HG02588 (cell line): ENCODE measurements around the gene TGFB3.
"Not testable (repeated sequence)": the region's sequence is repeated elsewhere in the genome, so short reads cannot be mapped to it uniquely, and the experiment has no call there.

ENCODE experiments used
- ATAC-seq: cut with Tn5 transposase; IDR thresholded peaks from one replicate; pipeline ENCODE4 v1.9.1; 2021; ENCODE audit warnings: mild to moderate bottlenecking, moderate library complexity; ENCODE audit not compliant: unreplicated experiment

Gene TGFB3

DNA sequence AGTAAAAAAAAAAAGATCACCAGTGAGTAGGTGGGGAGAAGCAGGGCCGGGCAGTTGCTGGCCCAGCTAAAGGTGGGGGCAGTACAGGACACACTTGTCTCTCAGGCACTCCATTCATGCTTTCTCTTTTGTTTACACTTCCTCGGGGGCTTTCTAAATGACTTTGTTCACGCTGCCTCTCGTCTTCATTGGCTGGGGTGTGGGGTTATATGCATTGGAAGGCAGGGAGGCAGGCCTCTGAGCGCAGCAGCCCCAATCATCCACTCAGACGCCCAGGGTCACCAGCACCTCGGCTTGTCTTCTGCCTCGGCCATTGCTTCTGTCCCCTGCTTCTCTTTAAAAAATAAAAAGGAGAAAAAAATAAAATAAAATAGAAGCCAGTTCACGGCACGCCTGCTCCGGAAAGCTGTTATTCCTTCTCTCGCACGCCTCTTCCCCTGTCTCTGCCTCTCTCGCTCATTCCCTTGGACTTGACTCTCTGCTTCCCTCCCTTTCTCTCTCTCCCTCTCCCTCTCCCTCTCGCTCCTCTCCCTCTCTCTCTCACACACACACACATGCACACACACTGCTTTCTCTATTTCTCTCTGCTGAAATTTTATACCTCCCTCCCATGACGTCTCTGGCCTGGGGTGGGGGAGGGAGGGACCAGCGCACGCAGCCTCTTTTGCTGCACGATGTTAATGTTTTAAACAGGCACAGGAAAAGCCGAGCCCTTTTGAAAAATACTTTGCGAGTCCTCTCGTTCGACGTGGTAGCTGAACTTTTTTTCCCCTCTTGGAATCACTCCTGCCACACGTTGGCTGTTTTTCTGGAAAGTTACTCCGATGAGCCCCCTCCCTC lies at the start of gene TGFB3:
TSS of gene TGFB3 (minus strand) at position 570 of the 840 bp plus-strand sequence. CDS start 1,102 bp downstream, outside the sequence.
- peak; percentile 34 for ATAC-seq

GRCh38 chr14:76024211-76024907 lies 42.6 kb upstream of the TGFB3 start:
- ATAC-seq, result no peak

GRCh38 chr14:76023757-76024156 lies 42.0 kb upstream of the TGFB3 start:
- no peak for ATAC-seq

- no peak for ATAC-seq
Measured at GRCh38 chr14:76022991-76023390, 41.2 kb upstream of the TGFB3 start.

DNA sequence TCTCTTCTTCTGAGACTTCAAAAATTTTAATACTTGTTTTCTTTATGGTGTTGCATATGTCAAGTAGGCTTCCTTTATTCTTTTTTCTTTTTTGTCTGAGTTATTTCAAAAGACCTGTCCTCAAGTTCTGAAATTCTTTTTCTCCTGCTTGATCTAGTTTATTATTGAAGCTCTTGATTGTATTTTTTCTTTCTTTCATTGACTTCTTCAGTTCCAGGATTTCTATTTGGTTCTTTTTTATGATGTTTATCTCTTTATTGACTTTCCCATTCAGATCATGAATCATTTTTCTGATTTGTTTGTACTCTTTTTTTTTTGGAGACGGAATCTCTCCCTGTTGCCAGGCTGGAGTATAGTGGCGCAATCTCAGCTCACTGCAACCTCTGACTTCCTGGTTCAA lies 37.9 kb upstream of the TGFB3 start:
- ATAC-seq, result no peak

DNA sequence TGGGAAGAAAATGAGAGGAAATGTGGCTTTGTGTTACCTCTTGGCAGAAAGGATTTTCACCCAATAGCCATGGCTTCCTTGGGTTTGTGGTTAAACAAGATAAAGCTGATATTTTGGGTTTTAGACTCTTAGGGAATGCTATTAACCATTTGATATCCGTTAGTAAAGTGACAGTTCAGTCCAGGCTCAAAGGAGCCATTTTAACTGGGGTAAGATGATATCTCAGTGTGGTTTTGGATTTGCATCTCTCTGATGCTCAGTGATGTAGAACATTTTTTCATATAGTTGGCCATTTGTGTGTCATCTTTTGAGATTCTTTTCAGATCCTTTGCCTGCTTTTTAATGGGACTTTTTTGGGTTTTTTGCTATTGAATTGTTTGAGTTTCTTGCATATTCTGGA lies 33.9 kb upstream of the TGFB3 start:
- no peak for ATAC-seq

DNA sequence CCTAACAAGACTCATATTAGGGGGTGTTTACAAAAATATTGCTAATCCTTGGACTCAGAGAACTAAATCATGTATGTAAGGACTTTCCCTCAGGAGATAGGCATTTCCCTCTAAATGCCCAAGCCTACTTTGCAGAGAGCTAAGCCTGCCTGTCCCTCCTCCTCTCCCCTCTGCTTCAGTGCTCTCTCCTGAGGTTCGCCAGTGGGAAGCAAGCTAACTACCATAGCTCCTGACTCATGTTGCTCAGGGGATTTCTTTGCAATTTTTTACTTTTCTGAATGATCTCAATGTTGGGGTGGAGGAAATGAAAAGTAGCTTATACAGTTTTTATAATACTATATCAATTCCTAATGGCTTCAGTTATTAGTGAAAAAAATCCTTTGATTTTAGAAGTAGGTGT lies 33.4 kb upstream of the TGFB3 start:
- no peak for ATAC-seq

DNA sequence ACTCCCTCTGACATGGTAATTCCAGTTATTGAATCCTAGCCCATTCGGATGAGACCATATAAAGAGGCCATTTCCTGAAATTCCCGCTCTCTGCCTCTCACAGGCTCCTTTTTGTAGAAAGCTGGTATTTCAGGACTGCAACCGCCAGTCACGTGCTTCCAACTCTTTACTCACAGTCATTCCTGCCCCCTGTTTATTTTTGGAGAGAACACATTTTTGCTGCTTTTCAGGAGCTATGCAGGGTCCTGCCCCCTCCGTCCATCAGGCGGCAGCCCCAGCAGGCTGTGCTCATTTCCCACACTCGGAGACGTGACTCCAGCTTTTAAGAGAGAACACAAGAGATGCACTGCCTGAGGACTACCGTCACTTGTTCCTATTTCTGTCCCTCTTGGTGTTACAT lies 30.6 kb upstream of the TGFB3 start:
- ATAC-seq, result no peak

- ATAC-seq, result no peak
Measured at GRCh38 chr14:76011930-76012329, 30.1 kb upstream of the TGFB3 start.

DNA sequence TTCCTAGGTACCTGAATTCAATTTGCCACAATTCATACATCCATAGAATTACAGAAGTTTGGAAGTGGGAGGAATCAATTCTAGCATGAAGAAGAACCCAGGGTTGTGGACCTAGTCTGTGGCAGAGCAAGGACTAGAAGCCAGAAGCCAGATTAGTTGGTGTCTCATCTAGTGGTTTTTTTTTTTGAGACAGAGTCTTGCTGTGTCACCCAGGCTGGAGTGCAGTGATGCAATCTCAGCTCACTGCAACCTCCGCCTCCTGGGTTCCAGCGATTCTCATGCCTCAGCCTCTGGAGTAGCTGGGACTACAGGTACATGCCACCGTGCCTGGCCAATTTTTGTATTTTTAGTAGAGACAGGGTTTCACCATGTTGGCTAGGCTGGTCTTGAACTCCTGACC lies 27.8 kb upstream of the TGFB3 start:
- ATAC-seq, result not testable (repeated sequence)

- ATAC-seq, result no peak
Measured at GRCh38 chr14:76007852-76008251, 26.1 kb upstream of the TGFB3 start.

DNA sequence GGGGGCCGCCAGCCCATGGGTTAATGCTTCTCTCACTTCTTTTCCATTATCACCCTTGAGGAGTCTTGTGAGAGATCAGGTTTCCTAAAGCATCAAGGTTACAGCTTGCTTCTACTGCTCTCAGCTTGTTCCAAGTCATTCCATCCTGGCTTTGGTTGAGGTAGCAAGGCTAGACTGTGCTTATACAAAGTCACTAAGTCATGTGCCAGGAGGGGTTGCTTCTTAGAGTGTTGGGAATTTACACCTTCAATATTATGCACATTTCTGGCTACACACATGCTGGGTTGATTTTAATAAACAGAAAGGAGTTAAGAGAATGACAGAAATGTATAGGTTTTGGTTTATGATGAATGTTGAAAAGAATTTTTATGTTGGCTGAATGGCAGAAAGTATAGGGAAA lies 25.6 kb upstream of the TGFB3 start:
- ATAC-seq, result no peak

- no peak for ATAC-seq
Measured at GRCh38 chr14:76006253-76006652, 24.5 kb upstream of the TGFB3 start.

- no peak for ATAC-seq
Measured at GRCh38 chr14:76002383-76002782, 20.6 kb upstream of the TGFB3 start.

DNA sequence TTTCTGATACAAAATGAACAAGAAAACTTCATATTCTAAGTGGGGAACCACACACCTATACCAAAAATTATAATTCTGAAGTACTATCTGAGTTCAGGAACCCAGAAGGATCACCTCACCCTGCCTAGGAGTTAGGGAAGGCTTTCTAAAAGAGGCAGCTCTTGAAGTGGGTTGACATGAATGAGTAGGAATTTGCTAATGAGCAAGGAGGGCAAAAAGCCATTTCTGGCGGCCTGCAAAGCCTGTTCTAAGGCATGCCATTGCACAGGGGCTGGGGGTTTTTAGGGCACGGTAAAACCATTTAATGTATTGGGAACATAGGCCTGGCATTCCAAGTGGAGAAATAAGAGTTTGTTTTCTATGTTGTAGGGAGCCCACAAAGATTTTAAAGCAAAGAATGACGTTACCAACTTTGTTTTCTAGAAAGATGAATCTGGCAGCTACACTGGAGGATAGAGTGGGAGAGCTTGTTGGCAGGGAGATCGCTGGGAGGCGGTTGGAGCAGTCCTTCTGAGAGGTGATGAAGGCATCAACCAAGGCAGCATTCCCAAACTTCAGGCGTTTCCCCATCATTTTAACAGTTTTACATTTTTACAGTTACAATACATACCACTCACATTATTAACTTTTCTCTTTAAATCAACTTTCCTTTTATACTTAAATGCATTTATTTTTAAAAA lies 17.9 kb upstream of the TGFB3 start:
- ATAC-seq, result no peak

DNA sequence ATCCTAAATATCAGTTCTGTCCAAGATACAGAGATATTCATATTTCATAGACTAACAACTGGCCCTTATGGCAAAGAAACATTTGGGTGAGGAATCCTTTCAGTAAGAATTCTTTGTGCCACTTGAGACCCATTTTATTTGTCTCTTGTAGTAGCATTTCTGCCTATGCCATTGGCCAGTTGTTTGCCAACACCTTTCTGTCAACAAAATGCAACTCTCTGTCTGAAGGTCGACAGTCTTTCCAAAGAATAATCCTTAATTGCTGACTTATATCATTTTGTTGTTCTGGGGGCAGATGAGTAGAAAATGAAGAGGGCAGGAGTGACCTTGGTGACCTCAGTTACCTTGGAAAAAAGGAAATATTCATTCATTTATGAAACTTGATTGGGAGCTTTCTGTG lies 14.7 kb upstream of the TGFB3 start:
- ATAC-seq, result no peak

DNA sequence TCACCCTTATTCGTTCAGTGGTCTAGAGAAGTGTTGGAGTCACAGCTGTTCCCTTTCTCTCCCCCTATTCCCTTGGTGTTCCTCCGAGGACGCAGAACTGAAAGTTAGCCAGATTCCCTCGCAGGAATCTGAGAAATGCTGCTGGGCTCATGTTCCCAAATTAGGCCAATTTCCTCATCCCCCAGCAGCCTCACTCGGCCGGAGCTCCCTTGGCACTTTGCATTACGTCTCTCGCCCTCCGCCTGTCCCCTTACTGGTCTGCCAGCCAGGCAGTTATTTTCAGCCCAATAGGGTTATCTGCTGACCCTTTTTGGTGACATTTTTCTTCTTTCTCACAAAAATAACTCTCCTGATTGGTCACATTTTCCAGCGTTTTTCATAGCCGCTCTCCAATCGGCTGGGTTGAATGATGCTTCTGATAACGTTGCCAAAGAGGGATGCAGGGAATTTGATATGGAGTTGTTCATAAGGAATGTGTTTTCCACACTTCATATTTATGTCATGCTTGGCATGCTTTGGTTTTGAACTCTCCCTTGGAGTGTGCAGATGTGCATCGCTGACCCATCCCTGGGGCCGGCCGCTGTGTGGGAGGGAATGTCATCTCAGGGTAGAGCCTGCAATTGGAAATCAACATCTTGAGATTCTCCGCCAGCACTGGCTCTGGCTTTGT lies 13.7 kb upstream of the TGFB3 start:
- no peak for ATAC-seq

DNA sequence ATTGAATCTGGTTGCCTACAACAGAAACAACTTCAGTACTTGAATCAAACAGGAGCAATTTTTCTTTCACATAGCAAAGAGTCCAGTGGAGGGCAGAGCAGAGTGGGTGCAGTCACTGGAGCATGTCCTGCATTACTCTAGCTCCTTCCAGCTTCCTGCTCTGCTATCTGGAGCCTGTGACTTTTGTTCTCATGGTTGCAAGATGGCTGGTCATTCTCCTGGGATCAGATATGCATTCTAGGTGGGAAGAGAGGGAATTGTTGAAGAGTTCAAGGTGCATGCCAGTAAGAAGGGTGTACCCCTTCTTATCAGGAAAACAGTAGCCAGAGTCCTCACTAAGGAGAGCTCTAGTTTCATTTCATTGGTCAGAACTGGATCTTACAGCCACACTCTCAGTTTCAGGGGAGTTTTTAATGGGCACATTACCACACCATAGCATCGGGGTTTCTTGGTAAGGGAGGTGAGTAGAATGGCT lies 11.8 kb upstream of the TGFB3 start:
- ATAC-seq, result peak; percentile 64

GRCh38 chr14:75991753-75992152 lies 10.0 kb upstream of the TGFB3 start:
- ATAC-seq, result no peak

GRCh38 chr14:75990297-75990696 lies 8.5 kb upstream of the TGFB3 start:
- ATAC-seq, result no peak

GRCh38 chr14:75989134-75989533 lies 7.3 kb upstream of the TGFB3 start:
- no peak for ATAC-seq
